IPS-18c (cell line): ENCODE data around the gene MASP1.

Experiments used
- H3K4me3 ChIP-seq: 2 replicates; pipeline ENCODE4 v1.7.0; 2013; ENCODE audit warnings: low read depth, mild to moderate bottlenecking, low read length, moderate library complexity; ENCODE audit not compliant: insufficient read depth
- H3K9me3 ChIP-seq: one replicate; pipeline ENCODE4 v1.6.1; 2013; ENCODE audit warnings: mild to moderate bottlenecking, low read length, moderate library complexity; ENCODE audit not compliant: control insufficient read depth, insufficient read depth

Gene MASP1

GRCh38 chr3:187299611-187300010 lies 8.1 kb upstream of the MASP1 start:
- Histone ChIP-seq H3K9me3 (peaks cover 4% of the 10 kb centered on the region), H3K4me3 (no peak overlapping the region)

- no peak overlapping the region for H3K4me3 ChIP-seq
- peaks cover 4% of the 10 kb centered on the region for H3K9me3 ChIP-seq
Observed at GRCh38 chr3:187296911-187297310, 5.4 kb upstream of the MASP1 start.

GRCh38 chr3:187296058-187296457 lies 4.5 kb upstream of the MASP1 start:
- H3K9me3 ChIP-seq = peaks cover 4% of the 10 kb centered on the region
- H3K4me3 ChIP-seq = no peak overlapping the region

GRCh38 chr3:187295316-187296034 lies 3.9 kb upstream of the MASP1 start:
- Histone ChIP-seq H3K9me3 (peaks cover 4% of the 10 kb centered on the region), H3K4me3 (no peak overlapping the region)

GRCh38 chr3:187293516-187294430 lies 2.2 kb upstream of the MASP1 start:
- Histone ChIP-seq H3K4me3 (no peak overlapping the region), H3K9me3 (peaks cover 4% of the 10 kb centered on the region)

GRCh38 chr3:187292631-187293515 lies 1.3 kb upstream of the MASP1 start:
- no peaks in the 10 kb centered on the region for H3K9me3 ChIP-seq
- no peak overlapping the region for H3K4me3 ChIP-seq

GRCh38 chr3:187292181-187292580 lies 644 bp upstream of the MASP1 start:
- Histone ChIP-seq H3K4me3 (no peak overlapping the region), H3K9me3 (no peaks in the 10 kb centered on the region)

- peak overlapping the region; percentile 56 for H3K4me3 ChIP-seq
- H3K9me3 ChIP-seq = no peaks in the 10 kb centered on the region
Observed at GRCh38 chr3:187291001-187291511, 481 bp downstream of the MASP1 start.

- H3K4me3 ChIP-seq = no peak overlapping the region
Observed at GRCh38 chr3:187290503-187290902, 1.0 kb downstream of the MASP1 start.

GRCh38 chr3:187288855-187289605 lies 2.5 kb downstream of the MASP1 start:
- H3K4me3 ChIP-seq = no peak overlapping the region

More at GRCh38 chr3:187290503-187290902, 1.0 kb downstream of the MASP1 start:
- H3K9me3 ChIP-seq = no peaks in the 10 kb centered on the region

GRCh38 chr3:187288131-187288854 lies 3.2 kb downstream of the MASP1 start:
- Histone ChIP-seq H3K9me3 (no peaks in the 10 kb centered on the region), H3K4me3 (no peak overlapping the region)

More at GRCh38 chr3:187288855-187289605, 2.5 kb downstream of the MASP1 start:
- no peaks in the 10 kb centered on the region for H3K9me3 ChIP-seq

GRCh38 chr3:187287256-187287655 lies 4.3 kb downstream of the MASP1 start:
- Histone ChIP-seq H3K9me3 (no peaks in the 10 kb centered on the region), H3K4me3 (no peak overlapping the region)

GRCh38 chr3:187286467-187287059 lies 5.0 kb downstream of the MASP1 start:
- H3K9me3 ChIP-seq = no peaks in the 10 kb centered on the region
- no peak overlapping the region for H3K4me3 ChIP-seq

- Histone ChIP-seq H3K4me3 (no peak overlapping the region), H3K9me3 (no peaks in the 10 kb centered on the region)
Observed at GRCh38 chr3:187281191-187281714, 10.3 kb downstream of the MASP1 start.

GRCh38 chr3:187280644-187281043 lies 10.9 kb downstream of the MASP1 start:
- H3K4me3 ChIP-seq = no peak overlapping the region
- H3K9me3 ChIP-seq = no peaks in the 10 kb centered on the region
